Measurements from ENCODE around the gene ABCA3.

ABCA3 gene

DNA sequence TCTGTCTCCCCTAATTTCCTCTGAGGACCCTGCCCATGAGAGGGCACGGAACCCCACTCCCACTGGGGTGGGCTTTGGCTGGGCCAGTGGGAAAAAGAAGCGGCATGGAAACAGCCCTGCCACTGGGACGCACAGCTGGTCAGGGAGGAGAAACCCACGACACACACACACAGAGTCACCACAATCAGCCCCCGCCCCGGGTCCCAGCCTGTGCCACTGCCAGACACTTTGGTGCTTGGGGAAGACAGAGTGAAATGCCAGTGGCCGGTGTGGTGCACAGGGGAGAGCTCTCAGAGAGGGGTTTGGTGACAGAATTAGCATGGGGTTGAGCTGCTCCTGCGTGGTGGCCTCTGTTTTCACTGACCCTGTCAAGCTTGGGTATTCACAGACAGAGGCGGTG, 41.9 kb downstream of the ABCA3 start:
- H3K9me2 ChIP-seq (ENCODE audit: low read depth, low read length) = no peaks in the 10 kb centered on the region
- no peaks in the 10 kb centered on the region for H3K36me3 ChIP-seq (ENCODE audit: insufficient read depth, low read length)
- H3K4me3 ChIP-seq (ENCODE audit: low read depth, low read length, poor library complexity, severe bottlenecking) = no peak overlapping the region
- H4K20me1 ChIP-seq (ENCODE audit: insufficient read depth, low read length) = no peaks in the 10 kb centered on the region
- H3K9ac ChIP-seq (ENCODE audit: low read length) = no peak overlapping the region
- H3K9me3 ChIP-seq (ENCODE audit: low read length) = no peaks in the 10 kb centered on the region
- no peak overlapping the region for H3K4me2 ChIP-seq (ENCODE audit: low read length)
- no peaks in the 10 kb centered on the region for H3K4me1 ChIP-seq (ENCODE audit: insufficient read depth, low read length, severe bottlenecking)
- H3K27me3 ChIP-seq (ENCODE audit: insufficient read depth, low read length) = 0 out of 2 replicates have a peak, but pooled peaks cover 7% of the 10 kb centered on the region
- no peak overlapping the region for H2AFZ ChIP-seq (ENCODE audit: low read length)
- TF ChIP-seq EZH2 (IDR thresholded peaks at IDR 0.05; ENCODE audit: borderline replicate concordance, low read length) (no peak), CTCF (IDR thresholded peaks at IDR 0.05; ENCODE audit: low read length) (no peak)
- no peaks in the 10 kb centered on the region for H3F3A ChIP-seq (ENCODE audit: insufficient read depth, low read length)
- H3K27ac ChIP-seq (ENCODE audit: low read depth, low read length, poor library complexity, severe bottlenecking) = no peak overlapping the region
- no peaks in the 10 kb centered on the region for H3K79me2 ChIP-seq (ENCODE audit: insufficient read depth, low read length)

DNA sequence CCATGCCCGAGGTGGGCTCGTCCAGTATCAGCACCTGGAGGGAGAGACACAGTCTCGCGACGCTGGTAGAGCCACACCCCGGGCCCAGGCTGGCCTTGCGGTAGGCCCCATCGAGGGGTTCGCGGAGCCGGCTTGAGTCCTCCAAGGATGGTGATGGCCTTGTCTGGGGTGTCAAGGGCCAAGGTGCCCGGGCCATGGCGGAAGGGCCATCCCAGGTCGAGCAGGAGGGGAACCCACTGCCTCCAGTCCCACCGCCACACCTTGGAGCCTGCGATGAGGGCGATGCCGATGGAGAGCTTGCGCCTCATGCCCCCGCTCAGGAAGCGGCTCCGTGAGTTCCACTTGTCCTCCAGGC, 43.0 kb downstream of the ABCA3 start:
- TF ChIP-seq CTCF (IDR thresholded peaks at IDR 0.05; ENCODE audit: low read length) (no peak), EZH2 (IDR thresholded peaks at IDR 0.05; ENCODE audit: borderline replicate concordance, low read length) (no peak)
- Histone ChIP-seq H3K9me3 (ENCODE audit: low read length) (no peaks in the 10 kb centered on the region), H3K4me2 (ENCODE audit: low read length) (no peak overlapping the region), H3K79me2 (ENCODE audit: insufficient read depth, low read length) (no peaks in the 10 kb centered on the region), H3K36me3 (ENCODE audit: insufficient read depth, low read length) (no peaks in the 10 kb centered on the region), H3K27me3 (ENCODE audit: insufficient read depth, low read length) (0 out of 2 replicates have a peak, but pooled peaks cover 7% of the 10 kb centered on the region), H3K9ac (ENCODE audit: low read length) (no peak overlapping the region), H3F3A (ENCODE audit: insufficient read depth, low read length) (no peaks in the 10 kb centered on the region), H3K9me2 (ENCODE audit: low read depth, low read length) (no peaks in the 10 kb centered on the region), H3K27ac (ENCODE audit: low read depth, low read length, poor library complexity, severe bottlenecking) (no peak overlapping the region), H2AFZ (ENCODE audit: low read length) (no peak overlapping the region), H3K4me3 (ENCODE audit: low read depth, low read length, poor library complexity, severe bottlenecking) (no peak overlapping the region), H4K20me1 (ENCODE audit: insufficient read depth, low read length) (no peaks in the 10 kb centered on the region), H3K4me1 (ENCODE audit: insufficient read depth, low read length, severe bottlenecking) (no peaks in the 10 kb centered on the region)

DNA sequence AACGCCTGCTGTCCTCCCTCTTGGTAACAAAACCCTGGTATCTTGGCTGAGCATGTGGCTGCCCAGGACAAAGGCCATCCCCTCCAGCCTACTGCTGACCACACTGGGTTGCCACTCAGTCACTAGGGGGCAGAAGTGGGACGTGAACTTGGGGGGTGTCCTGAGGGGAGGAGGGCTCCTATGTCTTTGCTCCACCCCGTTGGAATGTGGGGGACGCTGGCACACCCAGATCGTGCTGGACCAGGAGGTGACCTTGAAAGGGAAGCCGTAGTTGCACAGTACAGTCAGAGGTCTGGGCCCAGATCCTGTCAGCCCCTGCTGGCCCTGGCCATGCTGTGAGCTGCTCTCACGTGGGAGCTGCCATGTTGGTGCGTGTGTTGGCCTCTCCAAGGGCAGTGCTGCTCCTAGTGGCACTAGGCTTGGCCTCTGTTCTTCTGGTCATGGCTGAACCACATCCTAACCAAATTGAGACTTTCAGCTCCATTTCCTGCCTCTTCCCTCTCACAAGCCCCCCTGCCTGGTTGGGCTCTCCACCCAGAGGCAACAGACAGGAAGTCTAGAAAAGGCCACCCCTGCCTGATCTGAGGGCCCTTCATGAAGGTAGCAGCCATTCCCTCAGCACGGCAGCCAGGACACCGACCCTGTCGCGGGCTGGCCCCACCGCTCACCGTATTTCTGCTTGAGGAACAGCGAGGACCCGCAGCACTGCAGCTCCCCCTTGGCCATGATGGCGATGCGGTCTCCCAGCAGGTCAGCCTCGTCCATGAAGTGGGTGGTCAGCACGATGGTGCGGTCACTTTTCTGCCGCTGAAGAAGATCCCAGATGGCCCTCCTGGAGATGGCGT, 43.6 kb downstream of the ABCA3 start:
- no peaks in the 10 kb centered on the region for H3K79me2 ChIP-seq (ENCODE audit: insufficient read depth, low read length)
- H3K9me3 ChIP-seq (ENCODE audit: low read length) = no peaks in the 10 kb centered on the region
- H4K20me1 ChIP-seq (ENCODE audit: insufficient read depth, low read length) = no peaks in the 10 kb centered on the region
- no peak overlapping the region for H3K9ac ChIP-seq (ENCODE audit: low read length)
- no peak overlapping the region for H3K4me2 ChIP-seq (ENCODE audit: low read length)
- H3K36me3 ChIP-seq (ENCODE audit: insufficient read depth, low read length) = no peaks in the 10 kb centered on the region
- H3K4me3 ChIP-seq (ENCODE audit: low read depth, low read length, poor library complexity, severe bottlenecking) = no peak overlapping the region
- H3K4me1 ChIP-seq (ENCODE audit: insufficient read depth, low read length, severe bottlenecking) = no peaks in the 10 kb centered on the region
- H3K9me2 ChIP-seq (ENCODE audit: low read depth, low read length) = no peaks in the 10 kb centered on the region
- H2AFZ ChIP-seq (ENCODE audit: low read length) = no peak overlapping the region
- H3F3A ChIP-seq (ENCODE audit: insufficient read depth, low read length) = no peaks in the 10 kb centered on the region
- peak; percentile 65 for TF ChIP-seq CTCF (IDR thresholded peaks at IDR 0.05; ENCODE audit: low read length)
- no peak for TF ChIP-seq EZH2 (IDR thresholded peaks at IDR 0.05; ENCODE audit: borderline replicate concordance, low read length)
- H3K27me3 ChIP-seq (ENCODE audit: insufficient read depth, low read length) = 0 out of 2 replicates have a peak, but pooled peaks cover 7% of the 10 kb centered on the region
- no peak overlapping the region for H3K27ac ChIP-seq (ENCODE audit: low read depth, low read length, poor library complexity, severe bottlenecking)

Measured in OCI-LY1 (cell line).